K562 (cell line): Measurements from ENCODE around the gene NEUROD4. TPM values are rescaled to one million over a fixed set of nuclear protein-coding genes. Genes with fewer than 3 reads are reported as not detected.

Source experiments
- CHCHD3 ChIP-seq: fragments of 250-450 bp; sonication (Bioruptor Pico); IDR thresholded peaks from 2 replicates; pipeline ENCODE4 v2.1.2; 2022; ENCODE audit warnings: mild to moderate bottlenecking
- ESRRA ChIP-seq: fragments of 450-650 bp; IDR thresholded peaks from 2 replicates; pipeline ENCODE4 v1.6.1; 2014; ENCODE audit warnings: low read depth, mild to moderate bottlenecking, moderate library complexity, borderline replicate concordance
- MTA2 ChIP-seq: fragments of 450-650 bp; IDR thresholded peaks from 2 replicates; pipeline ENCODE4 v1.6.1; 2016; ENCODE audit warnings: low read depth
- PHB ChIP-seq: fragments of 250-450 bp; sonication (Bioruptor Pico); IDR thresholded peaks from 2 replicates; pipeline ENCODE4 v1.5.0; 2021
- PHF21A ChIP-seq: fragments of 450-650 bp; IDR thresholded peaks from 2 replicates; pipeline ENCODE4 v1.6.1; 2017; ENCODE audit warnings: low read depth, borderline replicate concordance
- PKNOX1 ChIP-seq: fragments of 450-650 bp; IDR thresholded peaks from 2 replicates; pipeline ENCODE4 v1.6.1; 2016
- POLR2A ChIP-seq: fragments of 450-650 bp; conservative IDR thresholded peaks from 2 replicates; pipeline ENCODE4 v1.6.1; 2016
- POLR2B ChIP-seq: fragments of 450-650 bp; IDR thresholded peaks from 2 replicates; pipeline ENCODE4 v1.6.1; 2018; ENCODE audit warnings: low read depth; ENCODE audit not compliant: partially characterized antibody
- PTBP1 ChIP-seq: fragments of 200-400 bp; formaldehyde crosslinking; IDR thresholded peaks from 2 replicates; pipeline ENCODE4 v1.6.1; 2017; ENCODE audit warnings: low read depth, low read length
- SFPQ ChIP-seq: fragments of 200-400 bp; formaldehyde crosslinking; IDR thresholded peaks from 2 replicates; pipeline ENCODE4 v1.6.1; 2017; ENCODE audit warnings: mild to moderate bottlenecking, low read depth, low read length, moderate library complexity
- STAT6 ChIP-seq: sonication (generic); formaldehyde crosslinking; IDR thresholded peaks from 2 replicates; pipeline ENCODE4 v1.8.1; 2023; ENCODE audit warnings: mild to moderate bottlenecking, missing genetic modification reagents
- ZBTB7A ChIP-seq: IDR thresholded peaks from 2 replicates; pipeline ENCODE4 v1.6.1; 2011; ENCODE audit warnings: low read depth, mild to moderate bottlenecking, low read length, moderate library complexity, borderline replicate concordance; ENCODE audit not compliant: control insufficient read depth
- ZFP91 ChIP-seq: sonication (generic); formaldehyde crosslinking; IDR thresholded peaks from 2 replicates; pipeline ENCODE4 v1.8.0; 2022; ENCODE audit warnings: mild to moderate bottlenecking, missing genetic modification reagents
- ZHX1 ChIP-seq: fragments of 150-350 bp; conservative IDR thresholded peaks from 2 replicates; pipeline ENCODE4 v1.6.1; 2014; ENCODE audit warnings: low read length
- ZKSCAN3 ChIP-seq: fragments of 250-450 bp; sonication (Bioruptor Pico); IDR thresholded peaks from 2 replicates; pipeline ENCODE4 v1.4.0; 2020
- ZNF12 ChIP-seq: sonication (generic); formaldehyde crosslinking; IDR thresholded peaks from 2 replicates; pipeline ENCODE4 v1.4.0; 2020; ENCODE audit warnings: mild to moderate bottlenecking, missing genetic modification reagents
- ZNF232 ChIP-seq: sonication (generic); formaldehyde crosslinking; IDR thresholded peaks from 2 replicates; pipeline ENCODE4 v1.8.0; 2022; ENCODE audit warnings: mild to moderate bottlenecking, missing genetic modification reagents
- ZNF699 ChIP-seq: fragments of 250-450 bp; sonication (Bioruptor Pico); IDR thresholded peaks from 2 replicates; pipeline ENCODE4 v1.8.0; 2021; ENCODE audit warnings: mild to moderate bottlenecking, moderate library complexity; ENCODE audit not compliant: insufficient replicate concordance
- ZNF79 ChIP-seq: fragments of 250-450 bp; sonication (Bioruptor Pico); IDR thresholded peaks from 2 replicates; pipeline ENCODE4 v1.4.0; 2020; ENCODE audit warnings: low read depth, mild to moderate bottlenecking, moderate library complexity
- polyA plus RNA-seq, 8 experiments: library from polyadenylated mRNA; depleted of rRNA in 4 of 8; stranded (reverse) in 5 of 8; unstranded in 3 of 8; fragments of >200 nt; fragmentation: Nextera tagmentation in 2 of 8; fragmentation: Illumina TruSeq in 1 of 8; extraction: Ambion mirVana in 2 of 8; extraction: Trizol in 1 of 8; gene quantifications; 2 replicates each; pipeline versions ENCODE4 v1.2.1 to v1.2.3, GENCODE V29; 2011 to 2014; ENCODE audit warnings: inconsistent platforms in 1 of 8, missing spikeins in 1 of 8
- total RNA-seq, 7 experiments: library from RNA; depleted of rRNA in 6 of 7; stranded (reverse); fragments of >200 nt in 6 of 7; fragmentation: Illumina TruSeq in 2 of 7; extraction: Trizol in 2 of 7; gene quantifications; 2 replicates each; pipeline versions ENCODE4 v1.2.1 to v1.2.3, GENCODE V29; 2011 to 2021; ENCODE audit warnings: low replicate concordance in 1 of 7

NEUROD4 gene
- total and polyA plus RNA-seq, 9 of the 15 experiments (the other 6 are each of a cell fraction or from before 2014, with no cell fraction given) = not detected

- TF ChIP-seq ZHX1 (no peak), ZKSCAN3 (CRISPR knock-in tag) (no peak), PHB (CRISPR knock-in tag) (no peak), PTBP1 (no peak), ZBTB7A (no peak), PKNOX1 (no peak), ZNF12 (CRISPR knock-in tag) (no peak), CHCHD3 (CRISPR knock-in tag) (no peak), ESRRA (no peak), SFPQ (no peak), STAT6 (CRISPR knock-in tag) (no peak), POLR2B (no peak), PHF21A (no peak), ZNF699 (CRISPR knock-in tag) (no peak), ZNF79 (no peak), MTA2 (0 out of 2 replicates have a peak, but pooled peaks have one; percentile 56), POLR2A (no peak), ZNF232 (no peak), ZFP91 (no peak)
Observed at GRCh38 chr12:54987611-54988231, 32.1 kb upstream of the NEUROD4 start (continued).
